Ectodermal cell (in vitro differentiated cells): ENCODE results near the gene OR52D1.

Experiments used
- H3K27ac ChIP-seq: 2 replicates; pipeline ENCODE4 v1.7.0; 2013; ENCODE audit warnings: mild to moderate bottlenecking, low read depth, low read length; ENCODE audit not compliant: insufficient read depth, poor library complexity, severe bottlenecking
- H3K27me3 ChIP-seq: 2 replicates; pipeline ENCODE4 v1.7.0; 2013; ENCODE audit warnings: mild to moderate bottlenecking, low read length; ENCODE audit not compliant: insufficient read depth, control insufficient read depth, poor library complexity, severe bottlenecking
- H3K36me3 ChIP-seq: one replicate; pipeline ENCODE4 v1.7.0; 2013; ENCODE audit warnings: low read length; ENCODE audit not compliant: control insufficient read depth, insufficient read depth
- H3K4me1 ChIP-seq: one replicate; pipeline ENCODE4 v1.7.0; 2013; ENCODE audit warnings: low read length; ENCODE audit not compliant: control insufficient read depth, insufficient read depth
- H3K4me3 ChIP-seq: 2 replicates; pipeline ENCODE4 v1.7.0; 2013; ENCODE audit warnings: low read depth, low read length, control low read depth; ENCODE audit not compliant: insufficient read depth
- H3K9me3 ChIP-seq: 2 replicates; pipeline ENCODE4 v1.7.0; 2013; ENCODE audit warnings: mild to moderate bottlenecking, low read length, moderate library complexity; ENCODE audit not compliant: control insufficient read depth

The OR52D1 gene

DNA sequence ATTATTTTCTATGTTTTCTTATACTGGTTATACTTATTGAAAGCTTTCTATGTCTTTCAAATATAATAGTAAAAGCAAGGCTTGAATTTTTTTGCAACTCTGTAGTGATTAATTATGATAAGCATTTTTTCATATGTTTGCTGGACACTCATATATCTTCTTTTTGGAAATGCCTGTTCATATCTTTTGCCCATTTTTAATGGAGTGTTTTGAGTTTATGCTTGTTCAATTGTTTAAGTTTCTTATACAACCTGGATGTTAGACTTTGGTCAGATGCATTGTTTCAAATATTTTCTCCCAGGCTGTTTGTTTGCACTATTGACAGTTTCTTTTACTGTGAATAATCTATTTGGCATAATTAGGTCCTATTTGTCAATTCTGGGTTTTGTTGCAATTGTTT lies 48.0 kb downstream of the OR52D1 start:
- H3K4me3 ChIP-seq, result no peak overlapping the region
- no peak overlapping the region for H3K27ac ChIP-seq
- no peaks in the 10 kb centered on the region for H3K4me1 ChIP-seq
- H3K27me3 ChIP-seq, result no peaks in the 10 kb centered on the region
- no peaks in the 10 kb centered on the region for H3K36me3 ChIP-seq
- no peaks in the 10 kb centered on the region for H3K9me3 ChIP-seq
